GM19035 (cell line): ENCODE data around the gene SLC24A4.

Experiments
- ATAC-seq: cut with Tn5 transposase; IDR thresholded peaks from one replicate; pipeline ENCODE4 v1.9.1; 2021; ENCODE audit not compliant: unreplicated experiment

Gene SLC24A4

GRCh38 chr14:92538412-92538985 is 215.5 kb downstream of the SLC24A4 start:
- ATAC-seq: peak; percentile 68

GRCh38 chr14:92539419-92539818 is 216.5 kb downstream of the SLC24A4 start:
- ATAC-seq: no peak

- ATAC-seq: no peak
Measured at GRCh38 chr14:92539875-92540274, 216.9 kb downstream of the SLC24A4 start.

GRCh38 chr14:92540472-92541048 is 217.6 kb downstream of the SLC24A4 start:
- ATAC-seq: no peak

GRCh38 chr14:92542766-92543554 is 220.0 kb downstream of the SLC24A4 start:
- no peak for ATAC-seq

- ATAC-seq: no peak
Measured at GRCh38 chr14:92544051-92544720, 221.2 kb downstream of the SLC24A4 start.

GRCh38 chr14:92546347-92547053 is 223.5 kb downstream of the SLC24A4 start:
- no peak for ATAC-seq

GRCh38 chr14:92549105-92549858 is 226.3 kb downstream of the SLC24A4 start:
- no peak for ATAC-seq

- no peak for ATAC-seq
Measured at GRCh38 chr14:92549859-92550230, 226.9 kb downstream of the SLC24A4 start.
